Right lobe of liver (tissue), 4 donors: ENCODE data around the gene SCAF11.

Experiments used
- CTCF ChIP-seq, 4 donors: fragments of 200-600 bp in 3 of 4; fragments of 450-650 bp in 1 of 4; IDR thresholded peaks; one replicate each; pipeline versions ENCODE4 v1.5.1 to v1.8.0; 2016 to 2022; ENCODE audit warnings: antibody characterized with exemption in 4 of 4, mild to moderate bottlenecking in 2 of 4
- POLR2A ChIP-seq: fragments of 450-650 bp; IDR thresholded peaks from one replicate; pipeline ENCODE4 v1.6.1; 2017; ENCODE audit warnings: antibody characterized with exemption, mild to moderate bottlenecking
- donor health status: DM: no; HTN: no; CAD: no.
- donor health status: DM: no; HTN: no; CAD: no.
- donor health status: DM: no; HTN: yes; CAD: no.

- TF ChIP-seq CTCF (IDR thresholded peaks at IDR 0.05), result no peak
- TF ChIP-seq POLR2A, result no peak
These were observed 1.1 kb downstream of the SCAF11 start for GRCh38 chr12:45989287-45989686.
